WTC11 (cell line): ENCODE measurements around the gene ATG2A. TPM values are rescaled to one million over a fixed set of nuclear protein-coding genes. Genes with fewer than 3 reads are reported as not detected.

Experiments
- ATAC-seq: fragments of 200-7000 bp; cut with Tn5 transposase; 2 replicates; pipeline ENCODE4 v1.10.0; 2021; ENCODE audit warnings: mild to moderate bottlenecking, moderate library complexity
- CTCF ChIA-PET: fragments of 300-600 bp; sonication (Branson Sonifier 250); formaldehyde crosslinking; loops from one replicate; lab custom pipeline; 2021; ENCODE audit warnings: antibody characterized with exemption; lab: Charles Lee
- POLR2A ChIA-PET: fragments of 350-600 bp; sonication (Branson Sonifier 250); formaldehyde crosslinking; loops from one replicate; lab custom pipeline; 2021; ENCODE audit warnings: antibody characterized with exemption; lab: Charles Lee
- DNase-seq: peaks from one replicate; pipeline ENCODE4 v3.0.0; 2021; ENCODE audit warnings: low spot score
- H3K27ac Mint-ChIP-seq: 2 replicates; pipeline ENCODE4 v1.8.0; 2021; ENCODE audit warnings: mixed read lengths
- H3K27me3 Mint-ChIP-seq: 2 replicates; pipeline ENCODE4 v1.8.0; 2021; ENCODE audit warnings: low read depth, mild to moderate bottlenecking, moderate library complexity, mixed read lengths
- H3K36me3 Mint-ChIP-seq: 2 replicates; pipeline ENCODE4 v1.8.0; 2021; ENCODE audit warnings: mixed read lengths
- H3K4me1 Mint-ChIP-seq: 2 replicates; pipeline ENCODE4 v1.8.0; 2022; ENCODE audit warnings: mixed read lengths
- H3K4me3 Mint-ChIP-seq: 2 replicates; pipeline ENCODE4 v1.8.0; 2021; ENCODE audit warnings: mild to moderate bottlenecking, moderate library complexity, mixed read lengths
- H3K9me3 Mint-ChIP-seq: 2 replicates; pipeline ENCODE4 v1.8.0; 2021; ENCODE audit warnings: mixed read lengths
- FOXP1 ChIP-seq: sonication (generic); formaldehyde crosslinking; IDR thresholded peaks from 2 replicates; pipeline ENCODE4 v1.8.0; 2022; ENCODE audit warnings: missing genetic modification reagents, mild to moderate bottlenecking, moderate library complexity, borderline replicate concordance
- KAT7 ChIP-seq: sonication (generic); formaldehyde crosslinking; IDR thresholded peaks from 2 replicates; pipeline ENCODE4 v1.8.1; 2023; ENCODE audit warnings: missing genetic modification reagents, mild to moderate bottlenecking, borderline replicate concordance
- RELA ChIP-seq: sonication (generic); formaldehyde crosslinking; IDR thresholded peaks from 2 replicates; pipeline ENCODE4 v1.8.1; 2022; ENCODE audit warnings: missing genetic modification reagents, mild to moderate bottlenecking, borderline replicate concordance
- RORB ChIP-seq: fragments of 250-450 bp; sonication (Bioruptor Pico); IDR thresholded peaks from 2 replicates; pipeline ENCODE4 v1.9.0; 2021; ENCODE audit warnings: mild to moderate bottlenecking
- ZBTB21 ChIP-seq: sonication (generic); formaldehyde crosslinking; IDR thresholded peaks from 2 replicates; pipeline ENCODE4 v1.8.1; 2023; ENCODE audit warnings: mild to moderate bottlenecking, missing genetic modification reagents, borderline replicate concordance
- total RNA-seq: library from RNA; stranded (reverse); gene quantifications from 3 replicates; pipeline ENCODE4 v1.2.3, GENCODE V29; 2021
- TF ChIP-seq, protein P1 (sequence below): sonication (generic); formaldehyde crosslinking; IDR thresholded peaks from 2 replicates; pipeline ENCODE4 v1.8.1; 2023; ENCODE audit warnings: mild to moderate bottlenecking, missing genetic modification reagents
- TF ChIP-seq, protein P2 (sequence below): sonication (generic); formaldehyde crosslinking; IDR thresholded peaks from 2 replicates; pipeline ENCODE4 v1.8.1; 2022; ENCODE audit warnings: low read depth, mild to moderate bottlenecking, moderate library complexity, missing genetic modification reagents, borderline replicate concordance
- TF ChIP-seq, protein P3 (sequence below): sonication (generic); formaldehyde crosslinking; IDR thresholded peaks from 2 replicates; pipeline ENCODE4 v1.8.0; 2022; ENCODE audit warnings: missing genetic modification reagents

The ATG2A gene
- total RNA-seq, 1 experiment from 2014 or later = 31.4 TPM

DNA sequence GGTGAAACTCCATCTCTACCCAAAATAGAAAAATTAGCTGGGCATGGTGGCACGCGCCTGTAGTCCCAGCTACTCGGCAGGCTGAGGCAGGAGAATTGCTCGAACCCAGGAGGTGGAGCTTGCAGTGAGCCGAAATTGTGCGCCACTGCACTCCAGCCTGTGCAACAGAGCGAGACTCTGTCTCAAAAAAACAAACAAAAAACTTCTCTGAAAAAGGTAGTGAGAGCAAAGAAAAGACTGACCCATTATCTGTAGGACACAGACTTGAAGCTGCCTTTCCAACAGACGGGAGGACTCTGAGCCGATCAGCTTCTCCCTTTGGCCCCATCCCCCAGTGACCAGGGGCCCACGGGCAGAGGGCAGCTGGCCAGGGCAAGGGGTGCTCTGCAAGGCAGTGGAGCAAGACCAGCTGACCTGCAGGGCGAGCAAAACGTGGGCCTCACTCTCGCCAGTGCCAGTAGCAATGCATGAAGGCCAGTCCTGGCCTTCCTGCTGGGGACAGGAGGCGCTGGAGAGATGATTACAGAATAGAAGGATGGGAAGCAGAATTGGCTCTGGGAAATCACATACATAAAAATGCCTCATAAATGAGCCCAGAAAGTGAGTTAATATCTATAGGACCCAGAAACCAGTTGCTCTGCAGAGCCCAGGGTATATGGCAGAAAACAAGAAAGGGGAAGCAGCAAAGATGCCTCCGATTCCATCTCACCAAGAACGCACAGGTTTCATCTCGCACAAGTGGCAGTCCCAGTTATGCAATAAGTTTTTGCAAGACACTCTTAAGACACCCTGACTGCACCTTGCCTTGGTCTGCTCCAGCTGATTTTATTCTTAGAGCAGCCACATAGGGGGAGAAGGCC lies 41.4 kb downstream of the ATG2A start:
- peaks cover 7% of the 10 kb centered on the region for H3K27me3 Mint-ChIP-seq
- ChIA-PET POLR2A (no interaction called here), CTCF (interaction anchor here (1.4 to 22.9 kb wide), 4 partner anchors 13 to 28 kb away, joined by 3 to 372 read pairs (median 55); partner anchors contain the start of gene CDC42BPG)
- peaks cover 20% of the 10 kb centered on the region for H3K4me1 Mint-ChIP-seq
- DNase-seq (no peak), ATAC-seq (no peak)
- H3K9me3 Mint-ChIP-seq = no peaks in the 10 kb centered on the region
- TF ChIP-seq ZBTB21 (CRISPR knock-in tag) (no peak), RORB (CRISPR knock-in tag) (no peak)
- H3K27ac Mint-ChIP-seq = peak overlapping the region; percentile 54
- no peaks in the 10 kb centered on the region; the same call in 1 of the 2 replicates for H3K36me3 Mint-ChIP-seq
- H3K4me3 Mint-ChIP-seq = no peak overlapping the region

DNA sequence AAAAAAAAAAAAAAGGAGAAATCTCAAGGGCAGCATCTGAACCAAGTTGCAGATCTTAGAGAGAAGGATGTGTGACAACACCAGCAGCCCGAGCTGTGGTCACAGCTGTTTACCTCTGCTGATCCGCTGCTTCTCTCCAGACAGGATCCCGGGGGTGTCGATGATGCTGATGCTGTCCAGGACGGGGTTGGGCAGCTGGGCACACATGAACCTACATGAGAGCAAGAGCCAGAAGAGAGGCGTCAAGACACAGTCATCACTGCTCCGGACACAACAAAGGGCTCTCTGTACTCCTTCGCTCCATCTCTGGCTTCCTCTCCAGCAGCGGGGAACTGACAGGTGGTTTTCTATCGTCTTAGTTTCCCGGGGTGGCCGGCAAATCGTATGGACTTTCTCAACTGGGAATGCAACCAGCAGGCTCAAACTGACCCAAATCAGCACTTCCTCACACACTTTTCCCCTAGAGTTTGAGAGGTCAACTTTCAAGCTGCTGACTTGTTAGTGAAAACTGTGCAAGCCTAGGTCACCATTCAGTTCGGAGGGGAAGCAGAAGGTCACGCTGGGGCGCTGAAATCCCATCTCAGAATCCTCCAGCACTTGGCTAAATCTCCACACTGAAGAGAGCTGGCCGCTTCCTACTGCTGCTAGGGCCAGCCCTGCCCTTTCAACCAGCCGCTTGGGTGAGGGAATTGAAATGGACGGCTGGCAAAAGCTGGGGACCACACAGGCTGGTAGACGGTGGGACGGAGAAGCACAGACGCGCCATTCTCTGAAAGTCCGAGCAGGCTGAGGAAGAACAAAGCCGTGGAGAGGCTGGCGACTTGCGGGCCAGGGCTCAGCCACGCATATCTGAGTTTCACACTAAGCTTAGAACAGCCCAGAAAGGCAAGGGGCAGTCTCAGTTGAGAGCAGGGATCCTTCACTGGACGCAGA lies 42.4 kb downstream of the ATG2A start:
- no peak for DNase-seq
- Mint-ChIP-seq H3K36me3 (no peaks in the 10 kb centered on the region; the same call in 1 of the 2 replicates), H3K4me1 (peaks cover 16% of the 10 kb centered on the region), H3K27me3 (peaks cover 7% of the 10 kb centered on the region), H3K4me3 (no peak overlapping the region), H3K27ac (no peak overlapping the region), H3K9me3 (no peaks in the 10 kb centered on the region)
- no peak for ATAC-seq
- CTCF ChIA-PET = interaction anchor here (0.6 to 22.9 kb wide), 5 partner anchors 14 to 36 kb away, joined by 3 to 372 read pairs (median 6); partner anchors contain the start of gene CDC42BPG
- POLR2A ChIA-PET = no interaction called here
- TF ChIP-seq, protein P1, sequence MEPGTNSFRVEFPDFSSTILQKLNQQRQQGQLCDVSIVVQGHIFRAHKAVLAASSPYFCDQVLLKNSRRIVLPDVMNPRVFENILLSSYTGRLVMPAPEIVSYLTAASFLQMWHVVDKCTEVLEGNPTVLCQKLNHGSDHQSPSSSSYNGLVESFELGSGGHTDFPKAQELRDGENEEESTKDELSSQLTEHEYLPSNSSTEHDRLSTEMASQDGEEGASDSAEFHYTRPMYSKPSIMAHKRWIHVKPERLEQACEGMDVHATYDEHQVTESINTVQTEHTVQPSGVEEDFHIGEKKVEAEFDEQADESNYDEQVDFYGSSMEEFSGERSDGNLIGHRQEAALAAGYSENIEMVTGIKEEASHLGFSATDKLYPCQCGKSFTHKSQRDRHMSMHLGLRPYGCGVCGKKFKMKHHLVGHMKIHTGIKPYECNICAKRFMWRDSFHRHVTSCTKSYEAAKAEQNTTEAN (CRISPR knock-in tag) = no peak
- TF ChIP-seq FOXP1 (CRISPR knock-in tag) (0 out of 2 replicates have a peak, but pooled peaks have one; percentile 14), KAT7 (CRISPR knock-in tag) (no peak), RELA (CRISPR knock-in tag) (no peak)
- TF ChIP-seq, all 79 proteins: peak for 1

DNA sequence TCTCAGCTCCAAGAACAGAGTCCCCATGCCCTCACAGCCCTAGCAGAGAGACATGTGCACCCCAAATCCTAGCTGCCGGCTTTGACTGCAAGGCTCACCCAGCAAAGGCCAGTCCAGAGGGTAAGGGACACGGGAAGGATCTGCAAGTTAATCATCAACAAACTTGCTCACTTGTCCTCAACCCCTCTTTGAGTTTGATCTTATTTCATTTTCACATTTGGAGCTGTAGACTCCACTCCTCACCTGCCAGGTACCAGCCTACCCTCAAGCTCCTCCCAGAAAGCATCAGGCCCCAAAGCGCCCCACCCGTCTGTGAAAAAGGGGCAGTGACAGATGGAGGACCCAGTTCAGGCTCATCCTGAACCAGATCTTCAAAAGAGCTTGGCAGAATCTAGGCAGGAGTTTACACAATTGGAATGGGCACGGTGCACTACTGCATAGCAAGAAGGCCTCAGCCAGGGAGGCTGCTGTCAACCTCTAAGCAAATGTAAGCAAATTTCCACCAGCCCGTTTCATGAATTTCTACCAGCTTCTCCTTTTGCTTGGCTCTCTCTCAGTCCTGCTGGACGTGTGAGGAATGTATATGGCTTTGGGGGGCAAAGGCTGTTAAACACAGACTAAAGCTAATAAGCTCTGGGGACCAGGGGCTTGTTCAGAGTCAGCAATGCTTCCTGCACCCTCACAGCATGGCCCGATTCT lies 44.1 kb downstream of the ATG2A start:
- no peak overlapping the region for H3K27ac Mint-ChIP-seq
- ChIA-PET CTCF (interaction anchor here (1.0 to 1.5 kb wide), 2 partner anchors 23 to 29 kb away, joined by 3 to 5 read pairs; partner anchors contain the start of gene CDC42BPG), POLR2A (interaction anchor here (0.7 to 1.0 kb wide), 2 partner anchors 24 to 347 kb away, joined by 3 to 4 read pairs; no protein-coding TSS in a partner anchor)
- peaks cover 7% of the 10 kb centered on the region for H3K27me3 Mint-ChIP-seq
- DNase-seq = no peak
- no peaks in the 10 kb centered on the region; the same call in 1 of the 2 replicates for H3K36me3 Mint-ChIP-seq
- no peaks in the 10 kb centered on the region for H3K9me3 Mint-ChIP-seq
- TF ChIP-seq, protein P2, sequence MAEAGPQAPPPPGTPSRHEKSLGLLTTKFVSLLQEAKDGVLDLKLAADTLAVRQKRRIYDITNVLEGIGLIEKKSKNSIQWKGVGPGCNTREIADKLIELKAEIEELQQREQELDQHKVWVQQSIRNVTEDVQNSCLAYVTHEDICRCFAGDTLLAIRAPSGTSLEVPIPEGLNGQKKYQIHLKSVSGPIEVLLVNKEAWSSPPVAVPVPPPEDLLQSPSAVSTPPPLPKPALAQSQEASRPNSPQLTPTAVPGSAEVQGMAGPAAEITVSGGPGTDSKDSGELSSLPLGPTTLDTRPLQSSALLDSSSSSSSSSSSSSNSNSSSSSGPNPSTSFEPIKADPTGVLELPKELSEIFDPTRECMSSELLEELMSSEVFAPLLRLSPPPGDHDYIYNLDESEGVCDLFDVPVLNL (CRISPR knock-in tag) = no peak
- TF ChIP-seq, protein P3, sequence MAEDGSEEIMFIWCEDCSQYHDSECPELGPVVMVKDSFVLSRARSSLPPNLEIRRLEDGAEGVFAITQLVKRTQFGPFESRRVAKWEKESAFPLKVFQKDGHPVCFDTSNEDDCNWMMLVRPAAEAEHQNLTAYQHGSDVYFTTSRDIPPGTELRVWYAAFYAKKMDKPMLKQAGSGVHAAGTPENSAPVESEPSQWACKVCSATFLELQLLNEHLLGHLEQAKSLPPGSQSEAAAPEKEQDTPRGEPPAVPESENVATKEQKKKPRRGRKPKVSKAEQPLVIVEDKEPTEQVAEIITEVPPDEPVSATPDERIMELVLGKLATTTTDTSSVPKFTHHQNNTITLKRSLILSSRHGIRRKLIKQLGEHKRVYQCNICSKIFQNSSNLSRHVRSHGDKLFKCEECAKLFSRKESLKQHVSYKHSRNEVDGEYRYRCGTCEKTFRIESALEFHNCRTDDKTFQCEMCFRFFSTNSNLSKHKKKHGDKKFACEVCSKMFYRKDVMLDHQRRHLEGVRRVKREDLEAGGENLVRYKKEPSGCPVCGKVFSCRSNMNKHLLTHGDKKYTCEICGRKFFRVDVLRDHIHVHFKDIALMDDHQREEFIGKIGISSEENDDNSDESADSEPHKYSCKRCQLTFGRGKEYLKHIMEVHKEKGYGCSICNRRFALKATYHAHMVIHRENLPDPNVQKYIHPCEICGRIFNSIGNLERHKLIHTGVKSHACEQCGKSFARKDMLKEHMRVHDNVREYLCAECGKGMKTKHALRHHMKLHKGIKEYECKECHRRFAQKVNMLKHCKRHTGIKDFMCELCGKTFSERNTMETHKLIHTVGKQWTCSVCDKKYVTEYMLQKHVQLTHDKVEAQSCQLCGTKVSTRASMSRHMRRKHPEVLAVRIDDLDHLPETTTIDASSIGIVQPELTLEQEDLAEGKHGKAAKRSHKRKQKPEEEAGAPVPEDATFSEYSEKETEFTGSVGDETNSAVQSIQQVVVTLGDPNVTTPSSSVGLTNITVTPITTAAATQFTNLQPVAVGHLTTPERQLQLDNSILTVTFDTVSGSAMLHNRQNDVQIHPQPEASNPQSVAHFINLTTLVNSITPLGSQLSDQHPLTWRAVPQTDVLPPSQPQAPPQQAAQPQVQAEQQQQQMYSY (CRISPR knock-in tag) = peak; percentile 27; the same call in 1 of the 2 replicates
- ATAC-seq = no peak
- H3K4me1 Mint-ChIP-seq = peaks cover 11% of the 10 kb centered on the region
- no peak overlapping the region for H3K4me3 Mint-ChIP-seq
